Suppressor macrophage treated with lipopolysaccharide for 1 hour (primary cell): ENCODE measurements around the gene RASL11A.
"Not testable (repeated sequence)": the region's sequence is repeated elsewhere in the genome, so short reads cannot be mapped to it uniquely, and the experiment has no call there.

Experiments used
- DNase-seq, 3 donors: peaks; one replicate each; pipeline ENCODE4 v3.0.0-alpha.2; 2020 to 2022

RASL11A gene

DNA sequence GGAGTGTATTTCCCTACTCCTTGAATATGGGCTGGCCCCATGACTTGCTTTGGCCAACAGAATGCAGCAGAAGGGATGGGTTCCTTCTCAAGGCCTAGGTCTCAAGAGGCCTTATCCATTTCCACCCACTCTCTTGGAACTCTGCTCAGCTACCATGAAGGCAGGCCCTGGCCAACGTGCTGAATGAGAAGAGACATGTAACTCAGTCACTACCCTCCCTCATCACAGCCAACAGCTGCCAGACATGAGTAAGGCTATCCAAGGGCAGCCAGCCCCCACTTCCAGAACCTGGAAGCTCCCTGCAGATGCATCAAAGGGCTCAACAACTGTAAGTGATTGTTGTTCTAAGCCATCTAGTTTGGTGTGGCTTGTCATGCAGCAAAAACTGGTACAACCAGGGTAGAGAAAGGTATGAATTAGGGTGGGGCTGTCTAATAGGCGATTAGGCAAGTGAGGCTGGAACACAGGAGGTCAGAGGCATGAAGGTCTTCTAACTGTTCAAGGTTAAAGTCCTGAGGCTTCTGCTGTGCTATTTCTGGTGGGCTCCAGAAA, 1.4 kb upstream of the RASL11A start:
- no peak for DNase-seq

DNA sequence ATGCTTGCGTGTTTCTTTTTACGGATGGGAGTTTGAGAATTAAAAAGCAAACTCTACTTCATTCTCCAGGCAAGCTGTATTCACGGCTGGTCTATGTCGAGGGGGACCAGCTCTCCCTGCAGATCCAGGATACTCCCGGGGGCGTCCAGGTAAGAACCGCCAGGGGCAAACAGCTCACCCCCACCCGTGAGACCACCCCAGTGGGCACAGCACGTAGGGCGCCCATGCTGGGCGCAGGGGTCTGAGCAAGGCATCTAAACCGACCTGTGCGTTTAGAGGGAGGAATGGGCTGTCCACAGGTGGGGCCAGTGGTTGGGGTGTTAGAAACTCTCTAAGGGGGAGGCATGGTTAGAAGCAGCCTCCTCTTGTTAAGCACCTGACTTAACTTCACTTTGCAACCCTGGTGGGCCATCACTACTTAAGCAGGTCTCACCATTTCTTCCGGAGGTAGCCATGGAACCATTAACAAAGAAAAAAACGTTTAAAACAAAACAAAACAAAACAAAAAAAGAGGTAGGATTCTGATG, 1.0 kb downstream of the RASL11A start:
- DNase-seq = no peak

DNA sequence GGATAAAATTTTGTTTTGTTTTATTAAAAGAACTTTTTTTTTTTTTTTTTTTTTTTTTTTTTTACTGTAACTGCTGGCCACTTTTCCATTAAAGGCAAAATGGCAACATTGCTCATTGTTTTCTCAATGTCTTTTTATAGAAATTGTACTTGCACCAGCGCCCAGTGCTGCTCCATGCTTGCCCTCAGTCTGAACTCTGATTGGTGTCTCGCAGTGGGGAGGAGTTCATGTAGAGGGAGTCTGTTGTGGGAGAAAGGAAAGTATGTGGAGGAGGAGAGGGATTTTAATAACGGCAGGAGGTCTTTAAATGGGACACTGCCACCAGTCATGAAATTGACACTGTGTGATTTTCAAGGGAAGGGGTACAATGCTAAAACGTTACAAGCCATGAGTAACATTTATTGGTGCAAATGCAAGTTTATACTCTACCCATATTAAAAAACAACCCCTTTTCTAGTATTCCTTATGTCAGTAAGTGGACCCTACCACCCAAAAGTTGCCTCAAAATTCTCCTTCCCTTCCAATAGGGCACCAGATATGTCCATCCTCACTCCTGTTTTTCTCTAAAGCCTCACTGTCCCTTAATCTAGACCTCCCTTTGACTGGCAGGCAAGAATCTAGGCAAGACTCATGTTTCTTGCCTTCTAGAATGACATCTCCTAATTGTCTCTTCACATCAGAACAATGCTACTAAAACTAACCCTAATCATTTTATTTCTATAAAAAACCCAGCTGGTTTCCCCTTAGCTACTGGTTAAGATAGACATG, 3.2 kb downstream of the RASL11A start:
- DNase-seq = no peak

DNA sequence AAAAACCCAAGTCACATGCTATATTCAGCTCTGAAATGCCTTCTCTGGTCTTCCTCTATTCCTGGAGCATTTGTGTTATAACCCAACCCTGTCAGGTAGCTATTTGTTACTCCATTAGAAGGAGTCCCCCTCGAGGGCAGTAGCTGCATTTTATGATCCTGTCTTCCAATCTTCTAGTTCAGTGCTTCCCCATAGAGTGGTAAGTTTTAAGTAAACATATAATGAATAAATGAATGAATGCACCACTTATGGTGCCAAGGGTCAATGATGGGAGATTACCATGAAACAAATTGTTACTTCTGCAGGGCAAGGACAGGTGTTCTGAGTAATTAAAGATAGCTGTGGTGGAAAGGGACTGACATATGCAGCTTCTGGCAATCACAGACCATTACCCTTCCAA, 4.0 kb downstream of the RASL11A start:
- no peak for DNase-seq

DNA sequence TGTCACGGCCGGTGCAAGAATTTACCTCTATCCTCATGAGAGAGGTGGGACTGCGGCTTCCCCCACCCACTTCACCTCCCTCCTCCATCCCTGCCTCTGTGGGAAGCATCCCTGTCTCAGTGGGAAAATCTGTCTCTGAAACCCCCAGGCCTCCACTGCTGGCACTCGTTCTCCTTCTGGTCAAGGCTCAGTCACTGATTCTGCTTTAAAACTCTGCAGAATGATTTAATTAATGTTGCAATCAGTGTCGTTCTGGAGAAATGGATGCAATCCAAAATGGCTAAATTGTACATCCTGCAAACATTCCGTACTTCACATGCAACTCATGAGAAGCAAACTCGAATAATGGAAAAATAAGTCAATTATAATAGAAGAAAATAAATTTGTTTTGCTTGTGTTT, 5.6 kb downstream of the RASL11A start:
- no peak for DNase-seq

DNA sequence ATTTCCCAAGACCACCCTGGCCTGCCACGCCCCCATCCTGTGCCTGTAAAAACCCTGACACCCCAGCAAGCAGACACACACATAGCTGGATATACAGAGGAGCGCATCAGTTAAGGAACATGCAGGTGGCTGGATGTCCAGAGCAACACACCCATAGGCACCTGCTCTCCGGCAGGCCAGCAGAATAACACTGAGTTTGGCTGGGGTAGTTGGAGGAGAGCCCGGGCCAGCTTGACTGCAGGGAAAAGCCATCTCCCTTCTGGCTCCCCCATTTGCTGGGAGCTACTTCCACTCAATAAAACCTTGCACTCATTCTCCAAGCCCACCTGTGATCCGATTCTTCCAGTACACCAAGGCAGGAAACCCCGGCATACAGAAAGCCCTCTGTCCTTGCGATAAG, 8.9 kb downstream of the RASL11A start:
- no peak for DNase-seq

DNA sequence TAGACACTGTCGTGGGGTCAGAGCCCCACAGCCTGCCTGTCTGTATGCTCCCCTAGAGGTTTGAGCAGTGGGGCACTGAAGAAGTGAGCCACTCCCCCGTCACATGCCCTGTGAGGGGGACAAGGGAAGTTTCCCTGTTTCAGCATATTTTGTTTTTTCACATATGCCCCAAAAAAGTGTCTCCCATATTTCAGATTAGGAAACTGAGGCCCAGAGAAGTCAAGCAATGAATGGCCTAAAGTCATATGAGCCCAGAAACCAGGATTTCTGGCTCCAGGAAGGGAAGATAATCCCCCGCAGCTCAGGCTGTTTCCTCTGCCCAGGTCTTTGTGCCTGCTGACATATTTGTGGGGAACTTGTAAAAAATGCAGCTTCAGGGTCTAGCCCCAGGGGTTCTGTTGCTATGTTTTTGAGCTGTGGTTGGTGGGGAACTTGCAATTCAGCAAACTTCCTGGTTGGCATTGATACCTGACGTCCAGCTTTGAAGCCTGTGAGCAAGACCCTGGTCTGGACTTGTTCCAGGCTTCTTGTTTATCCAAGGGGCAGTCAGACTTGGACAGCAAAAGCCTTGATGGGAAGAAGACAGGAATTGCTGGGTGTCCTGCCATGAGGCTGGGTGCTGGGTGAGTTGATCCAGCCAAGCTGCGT, 9.5 kb downstream of the RASL11A start:
- no peak for DNase-seq

DNA sequence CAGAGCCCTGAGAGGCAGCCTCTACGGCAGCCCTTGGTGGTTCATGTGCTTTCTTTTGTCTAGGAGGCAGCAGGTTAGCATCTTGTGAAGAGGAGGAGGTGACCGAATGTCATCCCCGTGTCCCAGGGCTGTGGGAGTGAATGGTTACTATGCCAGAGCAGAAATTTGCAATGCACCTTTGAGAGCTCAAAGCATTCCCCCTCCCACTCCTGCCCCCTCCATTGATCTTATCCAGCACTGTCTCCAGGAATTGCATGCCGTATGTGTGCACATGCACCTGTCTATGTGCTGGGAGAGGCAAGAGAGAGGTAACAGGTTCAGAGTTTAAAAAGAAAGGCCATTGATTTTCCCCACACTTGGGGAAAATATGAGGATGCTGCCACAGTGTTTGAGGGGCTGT, 10.2 kb downstream of the RASL11A start:
- no peak for DNase-seq

DNA sequence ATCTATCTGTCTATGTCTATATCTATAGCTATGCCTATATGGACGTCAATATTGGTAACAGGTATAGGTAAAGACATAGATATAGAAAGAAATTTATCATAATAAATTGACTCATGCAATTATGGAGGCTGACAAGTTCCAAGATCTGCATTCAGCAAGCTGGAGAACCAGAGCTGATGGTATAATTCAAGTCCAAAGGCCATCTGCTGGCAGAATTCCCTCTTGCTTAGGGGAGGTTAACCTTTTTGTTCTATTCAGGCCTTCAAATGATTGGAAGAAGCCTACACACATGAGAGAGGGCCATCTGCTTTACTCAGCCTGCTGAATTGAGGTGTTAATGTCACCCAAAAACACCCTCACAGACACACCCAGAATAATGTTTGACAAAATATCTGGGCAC, 10.8 kb downstream of the RASL11A start:
- DNase-seq = no peak

DNA sequence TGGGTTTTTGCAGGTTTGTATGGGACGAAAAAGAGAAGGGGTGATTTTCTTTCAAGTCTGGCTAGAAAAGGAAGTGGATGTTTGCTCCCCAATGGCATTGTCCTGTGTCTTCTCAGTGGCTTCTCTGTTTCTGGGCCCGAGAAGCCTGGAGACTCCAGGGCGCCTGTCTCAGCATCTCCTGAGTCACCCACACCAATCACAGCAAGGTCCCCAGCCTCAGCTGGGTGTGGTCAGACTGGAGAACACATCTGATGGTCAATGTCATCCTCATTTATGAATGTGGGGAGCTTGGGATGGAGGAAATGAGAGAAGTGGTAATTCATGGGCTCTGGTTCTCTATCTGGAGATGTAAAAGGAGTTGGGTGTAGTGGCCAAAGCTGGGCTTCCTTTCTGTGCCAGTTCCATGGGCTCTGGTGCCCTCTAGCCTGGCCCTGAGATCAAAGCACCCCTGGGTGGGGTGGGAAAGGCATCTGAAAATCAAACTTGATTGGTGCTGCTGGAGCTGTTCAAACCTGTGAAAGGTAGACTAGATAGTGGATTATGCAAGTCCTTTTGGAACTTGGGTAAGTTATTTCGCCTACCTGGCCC, 13.4 kb downstream of the RASL11A start:
- DNase-seq = peak; percentile 52 to 67 (median 61)

DNA sequence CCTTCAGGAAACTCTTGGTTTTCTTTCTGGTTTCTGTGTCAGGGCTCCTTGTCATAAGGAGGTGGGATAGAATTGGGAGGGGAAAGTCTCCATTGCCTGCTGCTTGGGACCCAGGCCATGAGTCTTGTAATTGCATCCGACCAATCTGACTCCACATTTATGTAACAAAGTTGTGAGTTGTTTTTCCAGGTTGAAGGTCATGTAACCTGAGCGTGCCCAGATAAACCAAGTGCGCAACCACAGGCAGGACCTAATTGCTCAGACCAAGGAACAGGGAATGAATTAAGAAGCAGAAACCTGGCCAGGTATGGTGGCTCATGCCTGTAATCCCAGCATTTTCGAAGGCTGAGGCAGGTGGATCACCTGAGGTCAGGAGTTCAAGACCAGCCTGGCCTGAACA, 17.8 kb downstream of the RASL11A start:
- peak in 1 of 3 donors; percentile 60 for DNase-seq

DNA sequence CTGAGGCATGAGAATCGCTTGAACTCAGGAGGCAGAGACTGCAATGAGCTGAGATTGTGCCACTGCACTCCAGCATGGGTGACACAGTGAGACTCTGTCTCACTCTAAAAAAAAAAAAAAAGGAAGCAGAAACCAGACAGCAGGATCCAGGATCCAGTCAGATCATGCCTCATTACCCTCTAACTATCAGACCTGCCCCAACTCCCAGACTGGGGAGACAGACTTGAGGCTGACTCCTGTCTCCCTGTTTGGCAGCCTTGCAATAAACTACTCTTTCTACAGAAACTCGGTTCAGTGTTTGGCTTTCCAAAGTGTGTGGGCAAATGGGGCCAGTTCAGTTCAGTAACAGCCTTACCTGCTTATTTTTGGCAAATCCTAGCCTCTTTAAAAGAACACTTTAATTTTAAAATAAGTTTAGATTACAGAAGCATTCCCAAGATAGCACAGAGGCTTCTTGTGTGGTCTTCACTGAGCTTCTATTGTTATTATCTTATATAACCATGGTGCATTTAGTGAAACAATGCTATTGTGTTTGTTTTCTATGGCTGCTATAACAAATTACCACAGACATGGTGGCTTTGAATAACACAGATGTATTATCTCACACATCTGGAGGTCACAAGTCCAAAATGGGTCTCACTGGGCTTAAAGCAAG, 18.5 kb downstream of the RASL11A start:
- DNase-seq = peak in 2 of 3 donors; percentile 24 to 39

DNA sequence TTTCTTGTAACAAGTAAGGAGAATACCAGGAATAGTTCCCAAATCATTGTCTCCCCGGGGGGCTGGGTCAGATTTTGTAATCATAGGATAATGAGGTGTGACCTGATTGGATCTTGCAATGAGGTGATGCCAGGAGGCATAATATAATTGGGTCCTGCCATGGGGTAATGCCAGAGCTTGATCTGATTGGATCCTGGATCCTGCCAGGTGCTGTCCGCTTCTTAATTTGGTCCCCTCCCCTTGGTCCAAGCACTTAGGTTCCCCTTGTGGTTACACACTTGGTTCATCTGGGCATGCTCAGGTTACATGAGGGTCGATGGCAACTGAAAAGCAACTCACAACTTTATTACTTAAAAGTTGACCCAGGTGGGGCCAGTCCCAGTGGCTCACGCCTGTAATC, 20.1 kb downstream of the RASL11A start:
- DNase-seq = no peak

DNA sequence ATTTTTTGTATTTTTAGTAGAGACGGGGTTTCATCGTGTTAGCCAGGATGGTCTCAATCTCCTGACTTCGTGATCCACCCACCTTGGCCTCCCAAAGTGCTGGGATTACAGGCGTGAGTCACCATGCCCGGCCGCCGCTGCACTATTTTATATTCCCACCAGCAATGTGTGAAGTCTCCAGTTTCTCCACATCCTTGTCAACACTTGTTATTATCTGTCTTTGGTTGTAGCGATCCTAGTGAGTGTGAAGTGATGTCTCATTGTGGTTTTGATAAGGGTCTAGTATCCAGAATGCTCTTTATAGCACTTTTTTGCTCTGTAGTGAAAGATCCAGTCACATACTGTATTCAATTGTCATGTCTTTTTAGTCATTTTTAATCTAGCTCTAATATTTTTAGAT, 21.3 kb downstream of the RASL11A start:
- DNase-seq = not testable (repeated sequence)

DNA sequence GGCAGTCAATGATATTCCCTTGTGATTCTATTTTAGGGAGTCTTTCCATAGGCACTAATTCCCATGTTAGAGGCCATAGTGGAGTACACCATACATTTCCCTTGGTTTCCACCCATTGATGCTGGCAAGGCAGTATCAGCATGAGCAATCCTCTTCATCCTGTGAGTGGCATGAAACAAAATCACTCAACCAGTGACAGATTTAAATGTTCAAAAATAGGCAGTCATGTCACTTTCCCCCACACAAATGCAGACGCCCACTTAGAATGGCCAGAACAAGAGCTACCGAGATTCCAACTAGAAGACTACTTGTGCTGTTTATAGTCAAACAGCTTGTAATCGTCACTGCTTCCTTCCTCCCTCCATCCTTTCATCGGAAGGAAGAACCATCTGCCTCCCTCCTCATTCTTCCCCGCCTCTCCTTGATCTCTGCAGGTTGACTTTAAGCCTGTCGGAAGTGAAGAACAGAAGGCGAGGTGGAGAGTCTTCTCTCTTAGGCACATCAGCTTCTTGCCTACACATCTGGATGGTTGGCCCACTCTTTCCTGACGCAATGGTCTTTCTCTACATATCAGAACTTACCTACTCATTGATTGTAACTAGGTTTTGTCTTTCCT, 22.6 kb downstream of the RASL11A start:
- DNase-seq = no peak

DNA sequence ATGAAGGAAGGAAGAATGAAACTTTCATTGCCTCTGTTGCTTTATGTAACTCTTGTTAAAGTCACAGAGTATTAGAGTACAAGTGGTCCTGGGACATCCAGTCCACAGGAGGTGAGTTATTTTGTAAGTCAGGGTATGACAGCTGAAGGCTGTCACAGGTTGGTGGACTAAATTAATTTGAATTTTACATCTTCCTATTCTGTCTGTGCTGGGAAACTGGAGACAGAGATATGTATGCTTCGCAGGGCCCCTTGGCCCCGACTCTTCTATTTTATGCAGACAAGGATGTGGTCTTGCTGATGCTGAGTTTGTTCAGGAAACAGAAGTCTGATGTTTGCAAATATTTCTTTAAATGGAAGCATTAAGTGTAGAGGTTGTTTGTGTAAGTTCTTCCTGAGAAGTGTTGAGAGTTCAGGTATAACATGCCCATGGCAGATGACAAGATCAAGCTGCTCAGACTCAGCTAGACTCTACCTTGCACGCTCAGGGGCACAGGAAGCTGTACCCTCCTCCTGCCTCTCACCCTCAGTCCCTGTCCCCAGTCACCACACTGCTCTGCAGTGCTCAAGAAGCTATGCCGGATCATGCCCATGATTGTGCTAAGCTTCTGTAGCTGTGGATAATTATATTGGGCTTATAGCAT, 23.4 kb downstream of the RASL11A start:
- DNase-seq = no peak

DNA sequence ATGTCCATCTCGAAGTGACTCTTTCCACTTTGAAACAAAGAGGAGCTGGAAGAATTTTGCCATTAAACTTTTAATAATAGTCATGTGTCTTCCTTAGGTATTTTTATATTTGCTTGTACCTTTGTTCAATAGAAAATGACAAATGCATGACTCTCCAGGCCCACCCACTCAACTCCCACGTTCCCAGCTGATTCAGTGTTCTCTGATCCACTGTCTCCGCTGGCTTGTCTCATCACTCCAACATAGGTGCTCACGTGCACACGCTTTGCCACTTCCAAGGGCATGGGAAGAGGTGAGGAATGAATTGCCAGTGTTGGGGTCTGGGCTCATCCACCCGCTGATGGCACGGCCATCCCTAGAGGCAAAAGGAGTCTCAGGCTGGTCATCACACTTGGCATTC, 24.5 kb downstream of the RASL11A start:
- DNase-seq = peak in 1 of 3 donors; percentile 16

DNA sequence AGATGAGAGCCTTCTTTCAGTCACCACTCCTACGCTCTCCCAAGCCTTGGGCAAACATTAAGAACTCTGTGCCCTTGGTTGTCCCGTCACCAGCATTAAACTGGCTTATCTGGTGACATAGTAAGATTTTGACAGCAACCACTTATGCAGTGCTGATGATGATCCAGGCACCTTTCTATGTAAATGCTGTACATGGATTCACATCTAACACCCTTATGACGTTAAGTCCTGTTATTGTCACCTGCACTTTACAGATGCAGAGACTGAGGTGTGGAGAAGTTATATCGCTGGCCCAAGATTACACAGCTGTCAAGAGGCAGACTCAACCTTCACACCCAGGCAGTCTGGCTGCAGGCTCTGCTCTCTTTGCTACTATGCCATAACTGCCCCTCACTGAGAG, 25.0 kb downstream of the RASL11A start:
- no peak for DNase-seq

DNA sequence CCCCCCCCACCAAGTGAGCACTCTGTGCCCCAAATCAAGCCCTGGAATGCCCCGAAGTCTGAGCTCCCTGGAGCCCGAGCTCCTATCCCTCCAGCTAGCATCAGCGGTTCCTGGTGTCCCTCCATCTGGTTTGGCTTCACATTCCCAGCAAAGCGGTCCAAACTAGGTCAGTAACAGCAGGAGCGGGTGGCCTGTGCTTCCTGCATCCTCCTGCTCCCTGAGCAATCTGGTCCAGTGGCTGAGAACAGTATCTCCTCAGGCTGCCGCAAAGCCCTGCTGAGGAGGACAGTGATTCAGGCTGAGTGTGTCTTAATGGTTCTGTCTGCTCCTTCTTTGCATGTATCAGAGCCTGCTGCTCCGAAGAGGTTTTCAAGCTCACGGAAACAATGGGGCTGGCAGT, 25.9 kb downstream of the RASL11A start:
- DNase-seq = no peak

DNA sequence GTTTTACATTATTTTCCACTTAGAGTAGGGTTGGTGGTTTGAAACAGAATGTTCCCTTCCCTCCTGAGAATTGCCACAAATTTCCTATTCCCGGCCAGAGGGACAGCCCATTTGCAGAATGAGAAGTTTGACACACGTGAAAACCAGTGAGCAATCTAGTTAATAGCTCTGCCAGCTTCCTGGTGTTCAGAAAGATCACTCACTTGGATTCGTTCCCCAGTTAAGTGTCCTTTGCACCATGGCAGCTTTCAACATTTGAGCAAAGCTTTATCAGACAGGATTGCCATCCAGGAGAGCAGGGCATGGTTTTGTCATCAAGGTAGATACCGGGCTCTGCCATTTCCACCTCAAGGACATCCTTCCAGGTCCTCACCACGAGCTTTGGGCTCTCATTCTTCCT, 28.2 kb downstream of the RASL11A start:
- no peak for DNase-seq

DNA sequence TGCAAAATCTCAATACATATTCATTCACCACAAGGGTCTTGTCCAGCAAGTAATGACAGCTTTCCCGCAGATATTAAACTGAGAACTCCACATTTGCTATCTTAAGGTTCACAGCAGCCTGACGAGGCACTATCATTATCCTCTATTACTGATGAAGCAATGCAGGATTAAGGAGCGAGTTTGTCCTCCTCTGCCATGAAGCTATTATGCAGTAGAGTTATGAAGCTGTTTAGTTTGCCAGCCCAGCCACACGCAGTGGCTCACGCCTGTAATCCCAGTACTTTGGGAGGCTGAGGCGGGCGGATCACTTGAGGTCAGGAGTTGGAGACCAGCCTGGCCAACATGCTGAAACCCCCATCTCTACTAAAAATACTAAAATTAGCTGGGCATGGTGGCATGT, 29.8 kb downstream of the RASL11A start:
- DNase-seq = not testable (repeated sequence)

DNA sequence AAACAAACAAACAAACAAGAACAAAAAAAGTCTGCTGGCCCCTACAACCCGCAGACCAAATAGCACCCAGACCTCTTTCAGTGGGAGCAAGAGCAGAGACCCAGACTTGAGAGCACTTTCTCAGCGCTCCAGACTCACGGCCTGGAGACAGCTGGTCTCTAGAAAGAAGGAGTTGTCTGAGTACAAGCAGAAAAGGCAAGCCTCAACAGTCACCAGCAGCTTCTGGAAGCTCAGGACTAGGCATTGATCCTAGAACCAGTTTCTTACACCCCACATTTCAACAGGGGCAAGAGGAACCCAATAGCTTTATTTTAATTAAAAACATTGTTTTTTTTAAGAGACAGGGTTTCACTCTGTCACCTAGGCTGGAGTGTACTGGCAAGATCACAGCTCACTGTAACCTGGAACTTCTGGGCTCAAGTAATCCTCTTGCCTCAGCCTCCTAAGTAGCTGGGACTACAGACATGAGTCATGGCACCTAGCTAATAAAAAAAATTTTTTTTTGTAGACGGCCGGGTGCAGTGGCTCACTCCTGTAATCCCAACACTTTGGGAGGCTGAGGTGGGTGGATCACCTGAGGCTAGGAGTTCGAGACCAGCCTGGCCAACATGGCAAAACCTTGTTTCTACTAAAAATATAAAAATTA, 30.4 kb downstream of the RASL11A start:
- DNase-seq = no peak
